ENCODE results near the gene DNAJC5. TPM values are rescaled to one million over a fixed set of nuclear protein-coding genes. Genes with fewer than 3 reads are reported as not detected.

The DNAJC5 gene
- total and polyA plus RNA-seq, 9 of the 15 experiments (the other 6 are each of a cell fraction or from before 2014, with no cell fraction given) = 0.95 to 42.8 (median 23.4) TPM

- no peak for TF ChIP-seq RERE (CRISPR knock-in tag; IDR thresholded peaks at IDR 0.05; ENCODE audit: borderline replicate concordance)
- no peak for TF ChIP-seq POLR2AphosphoS5 (IDR thresholded peaks at IDR 0.05; ENCODE audit: control insufficient read depth, insufficient read depth, low read depth, low read length)
- TF ChIP-seq CBX8 (IDR thresholded peaks at IDR 0.05; ENCODE audit: borderline replicate concordance, extremely low read depth, low read depth, low read length, poor library complexity, severe bottlenecking) = no peak
- peak; percentile 46; the same call in 1 of the 2 replicates for TF ChIP-seq SMAD4 (CRISPR knock-in tag; conservative IDR thresholded peaks at IDR 0.05)
- TF ChIP-seq NCOA6 (IDR thresholded peaks at IDR 0.05) = no peak
- no peak for TF ChIP-seq SAP30 (IDR thresholded peaks at IDR 0.05; ENCODE audit: borderline replicate concordance, insufficient read depth, low read depth, low read length, poor library complexity, severe bottlenecking)
- no peak; the same call in 1 of the 2 replicates for TF ChIP-seq USF2 (CRISPR knock-in tag; IDR thresholded peaks at IDR 0.05)
- TF ChIP-seq U2AF1 (optimal IDR thresholded peaks at IDR 0.05; ENCODE audit: low read depth, low read length) = no peak
- no peak for TF ChIP-seq SREBF1 (IDR thresholded peaks at IDR 0.05; ENCODE audit: borderline replicate concordance, low read depth, low read length)
- TF ChIP-seq TRIM28 (IDR thresholded peaks at IDR 0.05) = no peak
- TF ChIP-seq KDM1A (IDR thresholded peaks at IDR 0.05) = 0 out of 4 replicates have a peak, but pooled peaks of 1 of the 2 experiments have one; percentile 5
- TF ChIP-seq ZNF232 (CRISPR knock-in tag; IDR thresholded peaks at IDR 0.05) = no peak
- no peak for TF ChIP-seq TBP (optimal IDR thresholded peaks at IDR 0.05; ENCODE audit: low read depth, low read length)
- TF ChIP-seq SFPQ (IDR thresholded peaks at IDR 0.05; ENCODE audit: low read depth, low read length) = no peak
- peak; percentile 60; the same call in 1 of the 2 replicates for TF ChIP-seq ZNF395 (CRISPR knock-in tag; IDR thresholded peaks at IDR 0.05)
Observed at GRCh38 chr20:63848003-63848911, 46.7 kb upstream of the DNAJC5 start (continued).
